Vagina (tissue), 2 donors: ENCODE data around the gene SSR2.

Experiments used
- CTCF ChIP-seq, 3 experiments: fragments of 450-650 bp in 2 of 3; fragments of 200-600 bp in 1 of 3; sonication (generic) in 1 of 3; IDR thresholded peaks; one replicate each; pipeline ENCODE4 v1.5.1; 2017 to 2019; ENCODE audit warnings: antibody characterized with exemption in 3 of 3, mild to moderate bottlenecking in 2 of 3, moderate library complexity in 2 of 3
- POLR2A ChIP-seq, 2 donors: fragments of 450-650 bp; IDR thresholded peaks; one replicate each; pipeline ENCODE4 v1.6.1; 2017; ENCODE audit warnings: antibody characterized with exemption in 2 of 2, mild to moderate bottlenecking in 2 of 2, moderate library complexity in 2 of 2
- POLR2AphosphoS5 ChIP-seq, 2 donors: sonication (generic); formaldehyde crosslinking; IDR thresholded peaks; one replicate each; pipeline ENCODE4 v1.9.0; 2017; ENCODE audit warnings: antibody characterized with exemption in 2 of 2, mild to moderate bottlenecking in 2 of 2, low read depth in 1 of 2; ENCODE audit not compliant: insufficient read depth in 1 of 2

GRCh38 chr1:156048663-156049258, 28.0 kb upstream of the SSR2 start:
- TF ChIP-seq POLR2AphosphoS5 (IDR thresholded peaks at IDR 0.05; ENCODE audit: insufficient read depth in 1 of 2, low read depth in 1 of 2) (no peak), CTCF (IDR thresholded peaks at IDR 0.05) (no peak), POLR2A (IDR thresholded peaks at IDR 0.05) (no peak)
